Daoy (cell line): ENCODE measurements around the gene NEK6. TPM values are rescaled to one million over a fixed set of nuclear protein-coding genes. Genes with fewer than 3 reads are reported as not detected.
"Not testable (repeated sequence)": the region's sequence is repeated elsewhere in the genome, so short reads cannot be mapped to it uniquely, and the experiment has no call there.

ENCODE experiments used
- DNase-seq: peaks from one replicate; pipeline ENCODE4 v3.0.0-alpha.2; 2015; ENCODE audit warnings: low read depth
- total RNA-seq: library from RNA; depleted of rRNA; stranded (reverse); fragments of >200 nt; shearing (Covaris generic); gene quantifications from 2 replicates; pipeline ENCODE4 v1.2.3, GENCODE V29; 2014

The NEK6 gene
- total RNA-seq, 1 experiment from 2014 or later: 41.9 TPM

GRCh38 chr9:124228516-124228915, 29.2 kb upstream of the NEK6 start:
- DNase-seq: no peak

GRCh38 chr9:124231095-124231737, 26.5 kb upstream of the NEK6 start:
- no peak for DNase-seq

GRCh38 chr9:124238546-124239140, 19.1 kb upstream of the NEK6 start:
- DNase-seq: no peak

- DNase-seq: no peak
Measured at GRCh38 chr9:124239249-124240073, 18.3 kb upstream of the NEK6 start.

- no peak for DNase-seq
Measured at GRCh38 chr9:124242331-124243194, 15.2 kb upstream of the NEK6 start.

GRCh38 chr9:124247393-124247792, 10.4 kb upstream of the NEK6 start:
- not testable (repeated sequence) for DNase-seq

GRCh38 chr9:124248066-124248465, 9.7 kb upstream of the NEK6 start:
- peak; percentile 66 for DNase-seq

- no peak for DNase-seq
Measured at GRCh38 chr9:124248960-124249359, 8.8 kb upstream of the NEK6 start.

- DNase-seq: no peak
Measured at GRCh38 chr9:124251204-124251603, 6.5 kb upstream of the NEK6 start.

GRCh38 chr9:124251605-124252378, 6.0 kb upstream of the NEK6 start:
- DNase-seq: peak; percentile 87

GRCh38 chr9:124252878-124253277, 4.9 kb upstream of the NEK6 start:
- DNase-seq: not testable (repeated sequence)

GRCh38 chr9:124254261-124254682, 3.5 kb upstream of the NEK6 start:
- no peak for DNase-seq

GRCh38 chr9:124255222-124255621, 2.5 kb upstream of the NEK6 start:
- no peak for DNase-seq

- peak; percentile 92 for DNase-seq
Measured at GRCh38 chr9:124256517-124257069, 1.2 kb upstream of the NEK6 start.

- DNase-seq: peak; percentile 57
Measured at GRCh38 chr9:124257070-124257843, 492 bp upstream of the NEK6 start.

- peak; percentile 51 for DNase-seq
Measured at GRCh38 chr9:124258607-124259157, 933 bp downstream of the NEK6 start.

- DNase-seq: peak; percentile 94
Measured at GRCh38 chr9:124259158-124259808, 1.5 kb downstream of the NEK6 start.

GRCh38 chr9:124260769-124261603, 3.2 kb downstream of the NEK6 start:
- peak; percentile 87 for DNase-seq
